ENCODE measurements around the gene SP5.

- TF ChIP-seq CTCF (IDR thresholded peaks at IDR 0.05; ENCODE audit: insufficient read depth, low read length, poor library complexity, severe bottlenecking) (no peak), EZH2phosphoT487 (conservative IDR thresholded peaks at IDR 0.05; ENCODE audit: low read length) (no peak)
These were observed 51.6 kb downstream of the SP5 start for GRCh38 chr2:170766693-170767092.

Data from SU-DHL-6 (cell line).